ENCODE results near the gene SIK3. TPM values are rescaled to one million over a fixed set of nuclear protein-coding genes. Genes with fewer than 3 reads are reported as not detected.

SIK3 gene
- total and polyA plus RNA-seq, 12 donors, result 9.9 to 47.3 (median 36.5) TPM

GRCh38 chr11:116829525-116830183 is 268.6 kb downstream of the SIK3 start, which contains the start of gene APOC3:
APOC3 (plus strand) TSS chr11:116829907; CDS start chr11:116830583, 676 bp downstream.
- H3K36me3 ChIP-seq, result no peaks in the 10 kb centered on the region
- H3K27me3 ChIP-seq, result no peaks in the 10 kb centered on the region
- no peak for TF ChIP-seq CTCF (IDR thresholded peaks at IDR 0.05)
- intact Hi-C loops (cut with DNase I), result loop anchor here in 1 of 10 donors (5.0 kb wide), 1 partner anchor 37 kb away; the partner anchor contains the start of gene APOA5
- H3K4me3 ChIP-seq, result no peak within 1 kb of the TSS
- WGBS, 2 donors, result 68 to 75% methylated on average over 9 of the region's 9 CpGs
- no peaks in the 10 kb centered on the region for H3K9me3 ChIP-seq
- peaks cover 0 to 6% (median 2%) of the 10 kb centered on the region in 9 donors for H3K4me1 ChIP-seq
- no peak within 1 kb of the TSS for H3K27ac ChIP-seq
- ATAC-seq, result peak in 1 of 8 donors; percentile 7
- DNase-seq, result no peak

GRCh38 chr11:116828632-116829524 is 269.4 kb downstream of the SIK3 start:
- intact Hi-C loops (cut with DNase I), result no loop called here
- H3K27me3 ChIP-seq, result no peaks in the 10 kb centered on the region
- no peaks in the 10 kb centered on the region for H3K9me3 ChIP-seq
- WGBS, 2 donors, result 65 to 72% methylated on average over 16 of the region's 16 CpGs
- no peak for ATAC-seq
- H3K36me3 ChIP-seq, result no peaks in the 10 kb centered on the region
- no peak overlapping the region for H3K4me3 ChIP-seq
- H3K4me1 ChIP-seq, result peaks cover 0 to 3% (median 0%) of the 10 kb centered on the region in 9 donors
- no peak for DNase-seq
- no peak for TF ChIP-seq CTCF (IDR thresholded peaks at IDR 0.05)
- H3K27ac ChIP-seq, result no peak overlapping the region

- DNase-seq (no peak), ATAC-seq (no peak)
- H3K27me3 ChIP-seq, result no peaks in the 10 kb centered on the region
- 94 to 96% methylated on average over 6 of the region's 6 CpGs for WGBS, 2 donors
- no peak overlapping the region for H3K27ac ChIP-seq
- intact Hi-C loops (cut with DNase I), result loop anchor here in 1 of 10 donors (1.0 kb wide), 1 partner anchor 17 kb away; no protein-coding TSS in a partner anchor
- H3K36me3 ChIP-seq, result no peaks in the 10 kb centered on the region
- TF ChIP-seq CTCF (IDR thresholded peaks at IDR 0.05), result no peak
- H3K9me3 ChIP-seq, result no peaks in the 10 kb centered on the region
- peaks cover 0 to 3% (median 0%) of the 10 kb centered on the region in 9 donors for H3K4me1 ChIP-seq
- H3K4me3 ChIP-seq, result no peak overlapping the region
These were observed 270.8 kb downstream of the SIK3 start for GRCh38 chr11:116827461-116827860.

DNA sequence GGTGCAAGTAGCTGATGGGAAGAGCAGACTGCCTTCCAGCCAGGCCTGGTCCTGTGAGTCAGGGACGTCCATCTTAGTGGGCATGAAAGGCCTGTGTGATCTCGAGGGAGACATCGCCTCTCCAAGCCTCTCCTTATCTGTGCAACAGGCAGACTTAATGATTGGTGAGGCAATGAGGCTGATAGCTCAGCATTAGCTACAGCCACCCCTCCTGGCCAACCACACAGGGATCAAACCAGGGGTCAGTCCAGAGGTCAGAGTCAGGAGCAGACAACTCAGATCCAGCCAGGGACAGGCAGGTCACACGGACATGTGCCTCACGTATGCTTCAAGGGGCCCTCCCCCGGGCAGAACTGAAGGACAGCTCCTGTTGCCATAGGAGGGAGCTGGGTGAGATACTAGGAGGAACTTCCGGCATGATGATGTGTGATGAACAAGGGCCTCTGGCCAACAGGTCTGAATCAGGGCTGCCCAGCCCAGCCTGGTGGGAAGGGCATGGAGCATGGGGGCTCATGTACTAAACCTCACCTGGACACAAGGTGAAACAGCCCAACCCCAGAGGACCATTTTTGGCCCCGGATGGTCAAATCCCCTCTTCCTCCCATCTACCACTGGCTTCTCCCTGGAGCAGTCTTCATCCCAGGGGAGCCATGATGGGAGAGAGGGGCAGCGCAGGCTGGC is 271.3 kb downstream of the SIK3 start:
- 67 to 73% methylated on average over 9 of the region's 9 CpGs for WGBS, 2 donors
- Histone ChIP-seq H3K9me3 (no peaks in the 10 kb centered on the region), H3K27me3 (no peaks in the 10 kb centered on the region), H3K27ac (no peak overlapping the region), H3K4me1 (peaks cover 0 to 3% (median 0%) of the 10 kb centered on the region in 9 donors), H3K36me3 (no peaks in the 10 kb centered on the region), H3K4me3 (no peak overlapping the region)
- no peak for TF ChIP-seq CTCF (IDR thresholded peaks at IDR 0.05)
- no peak for DNase-seq
- no peak for ATAC-seq
- intact Hi-C loops (cut with DNase I), result loop anchor here in 1 of 10 donors (1.0 kb wide), 1 partner anchor 17 kb away; no protein-coding TSS in a partner anchor
